Endothelial cell of umbilical vein (primary cell): Measurements from ENCODE around the gene LRFN2. TPM values are rescaled to one million over a fixed set of nuclear protein-coding genes. Genes with fewer than 3 reads are reported as not detected.

Experiments
- BruUV-seq: library from RNA; stranded (reverse); fragments of 400-500 nt; replicated peaks from 2 replicates; lab custom pipeline; 2021; lab: Mats Ljungman, UMichigan
- CTCF ChIA-PET: fragments of 300-600, 350-600 bp; sonication (Branson Sonifier 250); formaldehyde crosslinking; loops from one replicate; lab custom pipeline; 2021; ENCODE audit warnings: antibody characterized with exemption, inconsistent platforms; lab: Charles Lee
- POLR2A ChIA-PET: fragments of 300-600, 350-600 bp; sonication (Branson Sonifier 250); formaldehyde crosslinking; loops from one replicate; lab custom pipeline; 2021; ENCODE audit warnings: antibody characterized with exemption, inconsistent platforms; lab: Charles Lee
- DNase-seq: peaks from one replicate; pipeline ENCODE4 v3.0.0-alpha.2; 2011; ENCODE audit warnings: low read depth, low spot score
- FAIRE-seq: peaks from 2 replicates; lab custom pipeline; 2011; peaks lifted over from hg19 to GRCh38; lab: Jason Lieb, UNC
- H2AFZ ChIP-seq: 2 replicates; pipeline ENCODE4 v1.6.0; 2012; ENCODE audit warnings: low read depth, low read length, control low read depth, inconsistent platforms
- H3K27ac ChIP-seq: 2 replicates; pipeline ENCODE4 v1.5.1; 2011; ENCODE audit warnings: low read depth, mild to moderate bottlenecking, control low read depth, low read length, moderate library complexity; ENCODE audit not compliant: insufficient read depth
- H3K27me3 ChIP-seq, 2 experiments: 2 replicates each; pipeline versions ENCODE4 v1.6.0 to v1.6.1; 2011; ENCODE audit warnings: low read length in 2 of 2, mixed read lengths in 1 of 2; ENCODE audit not compliant: control insufficient read depth in 2 of 2, insufficient read depth in 2 of 2
- H3K36me3 ChIP-seq, 2 experiments: 2 replicates in 1 of 2; 3 replicates in 1 of 2; pipeline ENCODE4 v1.5.1; 2011; ENCODE audit warnings: low read length in 2 of 2, mild to moderate bottlenecking in 1 of 2, moderate library complexity in 1 of 2; ENCODE audit not compliant: control insufficient read depth in 2 of 2, insufficient read depth in 2 of 2; ENCODE audit errors: extremely low read depth in 1 of 2
- H3K4me1 ChIP-seq: 3 replicates; pipeline ENCODE4 v1.5.1; 2011; ENCODE audit warnings: mild to moderate bottlenecking, low read length; ENCODE audit not compliant: control insufficient read depth, insufficient read depth; ENCODE audit errors: extremely low read depth
- H3K4me2 ChIP-seq: 2 replicates; pipeline ENCODE4 v1.6.1; 2011; ENCODE audit warnings: low read length, control low read depth, mixed read lengths; ENCODE audit not compliant: insufficient read depth
- H3K4me3 ChIP-seq, 3 experiments: fragments of 200-600 bp in 1 of 3; sonication (generic), shearing (Covaris generic) in 1 of 3; replicated peaks in 1 of 3; 2 replicates each; pipeline ENCODE4 v1.5.1; 2011 to 2016; ENCODE audit warnings: control low read depth in 3 of 3, low read length in 3 of 3, mild to moderate bottlenecking in 2 of 3, inconsistent platforms in 1 of 3, low read depth in 1 of 3, moderate library complexity in 1 of 3; ENCODE audit not compliant: insufficient read depth in 1 of 3
- H3K79me2 ChIP-seq: 2 replicates; pipeline ENCODE4 v1.6.0; 2012; ENCODE audit warnings: low read length, inconsistent platforms; ENCODE audit not compliant: control insufficient read depth, insufficient read depth
- H3K9ac ChIP-seq: replicated peaks from 2 replicates; pipeline ENCODE3; 2011; ENCODE audit warnings: low read length, control low read depth; ENCODE audit not compliant: insufficient read depth; ENCODE audit errors: extremely low read depth
- H3K9me1 ChIP-seq: replicated peaks from 3 replicates; pipeline ENCODE4 v1.6.0; 2011; ENCODE audit warnings: mild to moderate bottlenecking, low read length; ENCODE audit not compliant: control insufficient read depth, insufficient read depth; ENCODE audit errors: extremely low read depth
- H3K9me3 ChIP-seq: replicated peaks from 2 replicates; pipeline ENCODE4 v1.5.1; 2012; ENCODE audit warnings: low read length, inconsistent platforms; ENCODE audit not compliant: control insufficient read depth, insufficient read depth
- H4K20me1 ChIP-seq: replicated peaks from 2 replicates; pipeline ENCODE3; 2011; ENCODE audit warnings: mild to moderate bottlenecking, low read length; ENCODE audit not compliant: control insufficient read depth, insufficient read depth; ENCODE audit errors: extremely low read depth
- CTCF ChIP-seq, 2 donors: IDR thresholded peaks; 1 replicate in 1 of 2; 2 replicates in 1 of 2; pipeline ENCODE4 v1.5.1; 2011; ENCODE audit warnings: low read length in 2 of 2, mild to moderate bottlenecking in 2 of 2, moderate library complexity in 2 of 2, control low read depth in 1 of 2, inconsistent platforms in 1 of 2, low read depth in 1 of 2; ENCODE audit not compliant: insufficient read depth in 1 of 2; ENCODE audit errors: extremely low read depth in 1 of 2
- EZH2 ChIP-seq: IDR thresholded peaks from 2 replicates; pipeline ENCODE4 v1.6.1; 2012; ENCODE audit warnings: borderline replicate concordance, low read depth, mild to moderate bottlenecking, moderate library complexity, low read length, inconsistent platforms; ENCODE audit not compliant: severe bottlenecking
- FOS ChIP-seq: IDR thresholded peaks from 2 replicates; pipeline ENCODE4 v1.6.1; 2011; ENCODE audit warnings: mild to moderate bottlenecking, low read length, moderate library complexity, borderline replicate concordance; ENCODE audit not compliant: insufficient read depth
- GATA2 ChIP-seq: IDR thresholded peaks from 2 replicates; pipeline ENCODE4 v1.7.0; 2011; ENCODE audit warnings: low read depth, mild to moderate bottlenecking, moderate library complexity, mixed read lengths, low read length; ENCODE audit not compliant: insufficient read length, insufficient read depth
- JUN ChIP-seq: IDR thresholded peaks from 2 replicates; pipeline ENCODE4 v1.6.1; 2011; ENCODE audit warnings: borderline replicate concordance, low read depth; ENCODE audit not compliant: insufficient read length, insufficient read depth
- MAX ChIP-seq: IDR thresholded peaks from 2 replicates; pipeline ENCODE4 v1.6.1; 2011; ENCODE audit not compliant: insufficient read depth, insufficient read length
- MYC ChIP-seq: IDR thresholded peaks from one replicate; pipeline ENCODE4 v1.6.1; 2011; ENCODE audit warnings: mild to moderate bottlenecking, low read depth, low read length
- POLR2A ChIP-seq: IDR thresholded peaks from 2 replicates; pipeline ENCODE4 v1.6.1; 2012; ENCODE audit warnings: low read depth, mild to moderate bottlenecking, control low read depth, low read length
- POLR2AphosphoS5 ChIP-seq: IDR thresholded peaks from 2 replicates; pipeline ENCODE4 v1.6.1; 2012; ENCODE audit warnings: low read depth, mild to moderate bottlenecking, control low read depth, low read length, moderate library complexity; ENCODE audit not compliant: insufficient read depth
- dilution Hi-C: fragments of 300-500 bp; cut with MboI; formaldehyde crosslinking; loops from one replicate; pipeline ENCODE4 v1.15.0; 2019; ENCODE audit warnings: low sequenced_read_pairs; ENCODE audit not compliant: extremely low pct_ligation_motif_present
- intact Hi-C: fragments of 100-400 bp; cut with micrococcal nuclease; formaldehyde crosslinking; loops from one replicate; pipeline ENCODE4 v1.10.0; 2022
- polyA plus RNA-seq, 4 experiments: library from polyadenylated mRNA; depleted of rRNA in 3 of 4; stranded (reverse) in 3 of 4; unstranded in 1 of 4; fragments of >200 nt; gene quantifications; 2 replicates each; pipeline versions ENCODE4 v1.2.1 to v1.2.3, GENCODE V29; 2011 to 2012; ENCODE audit warnings: missing spikeins in 1 of 4
- total RNA-seq: library from RNA; stranded (reverse); gene quantifications from 2 replicates; pipeline ENCODE4 v1.2.3, GENCODE V29; 2021

Gene LRFN2
- total and polyA plus RNA-seq, 2 donors (not counting 3 experiments of a cell fraction or from before 2014, with no cell fraction given) = not detected

GRCh38 chr6:40584741-40585140 is 2.4 kb downstream of the LRFN2 start:
- TF ChIP-seq MYC (no peak), POLR2A (no peak), GATA2 (no peak), CTCF (IDR thresholded peaks at IDR 0.05; ENCODE audit: extremely low read depth in 1 of 2, insufficient read depth in 1 of 2, low read depth in 1 of 2, low read length in 2 of 2) (no peak), EZH2 (no peak), JUN (no peak), MAX (no peak), FOS (no peak), POLR2AphosphoS5 (no peak)
- Histone ChIP-seq H3K4me3 (no peak overlapping the region), H3K36me3 (no peaks in the 10 kb centered on the region), H3K79me2 (no peaks in the 10 kb centered on the region), H3K4me2 (no peak overlapping the region), H3K9ac (no peak overlapping the region), H3K27ac (no peak overlapping the region), H3K27me3 (peaks cover 27 to 29% of the 10 kb centered on the region in 2 experiments), H3K9me1 (no peaks in the 10 kb centered on the region), H4K20me1 (no peaks in the 10 kb centered on the region), H3K9me3 (no peaks in the 10 kb centered on the region), H3K4me1 (no peaks in the 10 kb centered on the region), H2AFZ (no peak overlapping the region)
- DNase-seq (no peak), FAIRE-seq (no peak)
- intact Hi-C loops (loop anchor here (5.0 kb wide), 1 partner anchor 32 kb away; no protein-coding TSS in a partner anchor), dilution Hi-C loops (no loop called here)
- BruUV-seq = no TSS peak
- CTCF ChIA-PET = interaction anchor here (0.7 to 1.4 kb wide), 3 partner anchors 9 to 220 kb away, joined by 3 to 4 read pairs (median 3); no protein-coding TSS in a partner anchor
- POLR2A ChIA-PET = no interaction called here
